Pericardium fibroblast (primary cell): Measurements from ENCODE around the gene USP15. TPM values are rescaled to one million over a fixed set of nuclear protein-coding genes. Genes with fewer than 3 reads are reported as not detected.

Source experiments
- total RNA-seq: library from RNA; depleted of rRNA; stranded (reverse); fragments of >200 nt; gene quantifications from 2 replicates; pipeline ENCODE4 v1.2.3, GENCODE V29; 2015

Gene USP15
- total RNA-seq: 19.7 and 67.3 TPM in 2 replicates

DNA sequence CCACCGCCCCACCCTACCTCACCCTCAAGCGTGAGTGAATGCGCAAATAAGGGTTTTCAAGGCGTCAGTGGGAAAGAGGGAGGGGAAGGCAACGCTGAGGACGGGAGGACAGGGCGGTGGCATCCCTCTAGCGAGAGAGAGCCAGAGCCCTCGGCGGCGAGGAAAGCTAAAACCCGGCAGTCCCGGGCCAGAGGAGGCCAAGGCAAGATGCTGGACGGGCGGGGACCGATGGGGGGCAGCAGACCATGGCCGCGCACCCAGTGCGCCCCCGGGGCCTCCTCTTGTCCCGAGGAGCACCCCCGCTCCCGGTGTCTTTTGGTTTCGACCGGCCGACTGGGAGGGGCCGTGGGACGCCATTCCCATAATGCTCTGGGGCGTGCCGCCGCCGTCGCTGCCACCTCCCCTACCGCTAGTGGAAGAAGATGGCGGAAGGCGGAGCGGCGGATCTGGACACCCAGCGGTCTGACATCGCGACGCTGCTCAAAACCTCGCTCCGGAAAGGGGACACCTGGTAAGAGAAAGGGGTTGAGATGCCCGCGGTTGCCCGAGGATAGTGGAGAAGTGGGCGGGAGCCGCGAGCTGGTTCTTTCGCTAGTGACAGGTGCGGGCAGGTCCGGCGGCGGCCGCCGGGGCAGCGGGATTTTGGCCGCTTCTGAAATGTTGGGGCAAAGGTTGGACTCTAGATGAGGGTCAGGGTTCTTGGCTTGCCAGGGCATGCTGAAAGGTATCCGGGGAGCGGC, at the start of gene USP15:
Gene USP15, plus strand, starts transcription at position 412 of the 740 bp plus-strand sequence. Its CDS starts 11 bp downstream, at position 423.

Other genes with a start within 250 kb of the USP15 start
- 20.5 and 23.7 TPM in 2 replicates for gene MON2, start 206.4 kb downstream of the USP15 start, total RNA-seq